ENCODE data around the gene TERB1.

TERB1 gene

DNA sequence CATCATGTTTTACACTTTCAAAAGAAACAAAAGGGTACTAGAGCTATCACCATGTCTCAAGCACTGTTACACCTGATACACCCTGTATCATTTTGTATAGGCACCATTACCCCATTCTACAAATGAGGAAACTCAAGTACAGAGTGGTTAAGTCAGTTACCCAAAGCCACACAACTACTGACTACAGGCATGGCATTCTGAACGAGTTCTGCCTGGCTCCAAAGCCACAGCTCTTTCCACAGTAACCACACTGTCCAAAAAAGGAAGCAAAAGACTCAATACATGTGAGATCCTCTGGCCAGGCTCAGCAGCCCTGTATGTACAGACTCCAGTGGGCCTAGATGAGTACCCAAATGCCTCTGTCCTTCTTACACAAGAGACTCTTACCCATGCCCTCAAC lies 54.7 kb downstream of the TERB1 start:
- no peak for DNase-seq (ENCODE audit: low read depth in 3 of 3, low spot score in 1 of 3)

DNA sequence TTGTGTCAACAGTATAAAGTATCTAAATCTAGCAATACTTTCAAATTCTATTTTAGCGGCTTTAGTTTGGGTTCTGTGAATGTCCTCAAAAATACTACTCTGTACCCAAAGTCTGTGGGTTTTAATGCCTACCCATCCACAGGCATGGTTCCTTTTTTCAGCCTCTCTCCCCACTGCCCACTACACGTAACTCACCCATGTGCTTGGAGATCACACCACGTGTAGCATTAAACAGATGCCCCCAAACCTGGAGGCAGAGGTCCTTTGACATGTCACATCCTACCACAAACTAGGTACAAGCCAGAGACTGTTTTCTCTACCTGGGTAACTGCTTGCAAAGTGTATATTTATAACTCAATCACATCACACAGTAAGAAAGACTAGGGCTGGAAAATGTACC lies 55.3 kb downstream of the TERB1 start:
- DNase-seq (ENCODE audit: low read depth in 3 of 3, low spot score in 1 of 3) = no peak

DNA sequence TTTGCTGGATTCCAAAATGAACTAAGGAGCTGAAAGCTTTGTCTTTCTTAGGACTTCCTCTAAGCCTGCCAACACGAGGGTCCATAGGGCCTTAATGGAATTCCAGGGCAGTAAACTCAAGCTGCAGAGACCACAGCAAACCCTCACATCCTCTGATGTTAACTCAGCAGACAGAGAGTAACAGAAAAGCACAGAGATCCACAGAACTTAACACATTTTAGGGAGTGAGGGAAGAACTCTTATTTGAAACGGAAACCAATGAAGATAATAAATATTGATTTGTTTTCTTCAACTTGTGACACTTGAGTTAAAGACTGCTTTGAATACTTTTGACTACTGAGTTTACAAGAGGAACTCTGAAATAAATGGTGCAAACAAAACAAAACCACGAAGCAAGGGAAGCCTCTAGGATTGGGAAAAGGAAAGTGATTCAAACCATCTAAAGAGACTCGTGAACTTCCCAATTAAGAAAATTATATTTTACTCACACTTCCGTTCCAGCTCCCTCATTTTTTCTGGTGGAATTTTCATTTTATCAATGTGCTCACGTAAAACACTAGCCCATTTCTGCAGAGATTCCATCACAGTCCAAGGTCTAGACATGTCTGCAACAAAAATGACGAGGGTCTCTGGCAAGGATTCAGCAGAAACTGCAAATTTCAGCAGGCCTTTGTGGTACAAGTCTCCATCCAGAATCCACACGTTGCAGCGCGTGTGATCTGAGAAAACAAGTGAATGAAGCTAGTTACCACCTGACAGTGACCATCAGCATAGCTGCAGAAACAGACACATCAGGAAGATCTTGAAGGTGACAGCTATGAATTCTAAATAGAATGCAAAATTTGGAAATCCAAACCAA lies 59.2 kb downstream of the TERB1 start:
- DNase-seq (ENCODE audit: low read depth in 3 of 3, low spot score in 1 of 3) = no peak

DNA sequence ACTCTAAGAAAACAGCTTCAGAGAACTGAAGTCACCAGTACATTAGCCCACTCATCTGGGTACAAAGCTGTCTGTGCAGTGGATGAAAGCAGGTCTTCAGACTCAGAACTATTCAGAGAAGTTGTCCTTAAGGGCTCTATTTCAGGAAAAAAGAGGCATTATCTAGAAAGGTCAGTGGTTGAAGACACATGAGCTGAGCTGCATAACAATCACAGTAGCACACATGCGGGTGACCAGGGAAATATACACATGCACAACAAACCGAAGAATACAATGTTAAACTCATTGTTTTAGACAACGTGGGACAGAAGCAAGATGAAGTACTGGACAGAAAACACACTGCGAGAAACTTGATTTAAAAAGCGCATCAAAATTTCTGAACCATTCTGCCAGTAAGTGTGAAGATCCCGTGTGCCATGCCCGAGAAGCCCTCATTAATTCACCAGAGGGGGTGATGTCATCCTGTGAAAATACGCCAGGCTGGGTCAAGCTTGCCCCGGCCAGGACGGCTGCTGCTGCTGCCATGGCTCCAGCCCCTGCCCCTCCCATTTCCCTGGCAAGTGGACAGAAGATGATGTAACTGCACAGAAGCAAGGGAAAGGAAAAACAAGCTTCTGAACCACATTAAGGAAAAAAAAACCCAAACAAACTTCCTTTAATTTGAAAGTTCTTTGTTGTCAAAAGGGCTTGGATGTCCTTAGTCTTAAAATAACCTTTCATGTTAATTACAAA lies 60.0 kb downstream of the TERB1 start:
- DNase-seq (ENCODE audit: low read depth in 3 of 3, low spot score in 1 of 3) = no peak

DNA sequence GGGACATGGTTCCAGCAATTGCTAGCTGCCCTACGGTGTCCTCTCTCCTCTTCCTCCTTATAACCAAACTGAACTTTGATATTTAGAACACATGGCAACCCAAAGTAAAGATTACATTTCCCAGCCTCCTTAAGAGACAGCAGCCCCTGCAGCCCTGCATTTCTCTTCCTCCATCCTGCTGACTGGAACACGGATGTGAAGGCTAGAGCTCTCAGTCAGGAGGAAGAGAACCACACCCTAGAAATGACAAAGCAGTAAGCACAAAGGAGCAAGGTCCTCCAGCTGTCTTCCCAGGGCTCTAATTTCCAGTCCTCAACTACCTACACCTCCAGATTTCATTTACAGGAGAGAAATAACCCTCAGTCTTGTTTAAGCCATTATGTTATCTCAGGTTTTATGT lies 60.9 kb downstream of the TERB1 start:
- DNase-seq (ENCODE audit: low read depth in 3 of 3, low spot score in 1 of 3) = no peak

DNA sequence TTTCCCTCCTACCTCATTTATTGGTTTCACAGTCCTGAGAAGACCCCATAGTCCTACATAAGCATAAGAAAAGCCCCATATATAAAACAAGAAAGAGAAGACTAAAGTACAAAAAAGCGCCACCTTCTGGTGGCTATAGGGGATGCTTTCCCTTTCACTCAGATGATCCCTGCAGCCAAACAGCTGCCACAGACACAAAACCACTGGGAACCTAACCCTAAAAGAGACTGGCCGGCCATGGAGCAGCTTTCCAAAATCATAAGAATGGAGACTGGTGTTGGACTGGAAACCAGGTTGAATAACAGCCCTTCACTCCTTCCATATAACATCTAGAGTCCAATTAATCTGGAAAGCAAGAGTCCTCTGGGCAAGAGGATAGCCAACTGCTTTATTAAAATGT lies 61.4 kb downstream of the TERB1 start:
- no peak for DNase-seq (ENCODE audit: low read depth in 3 of 3, low spot score in 1 of 3)

DNA sequence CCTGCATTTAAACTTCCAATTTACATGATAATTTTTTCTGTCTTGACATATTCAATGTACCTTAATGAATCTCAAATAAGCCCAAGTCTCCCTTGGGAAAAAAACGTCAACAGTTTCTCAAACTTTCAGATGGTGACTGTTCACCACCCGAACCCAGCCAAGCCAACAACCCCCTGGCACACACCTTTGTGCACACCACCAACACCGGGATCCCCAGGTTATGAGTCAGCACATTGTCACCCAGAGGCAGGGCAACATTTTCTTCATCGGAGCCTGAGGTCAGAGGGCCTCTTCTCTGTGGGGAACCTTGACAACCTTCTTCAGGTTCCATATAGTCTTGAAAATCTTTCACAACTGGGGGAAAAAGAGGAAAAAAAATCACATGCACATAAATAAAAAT lies 65.5 kb downstream of the TERB1 start:
- DNase-seq (ENCODE audit: low read depth in 3 of 3, low spot score in 1 of 3) = no peak

DNA sequence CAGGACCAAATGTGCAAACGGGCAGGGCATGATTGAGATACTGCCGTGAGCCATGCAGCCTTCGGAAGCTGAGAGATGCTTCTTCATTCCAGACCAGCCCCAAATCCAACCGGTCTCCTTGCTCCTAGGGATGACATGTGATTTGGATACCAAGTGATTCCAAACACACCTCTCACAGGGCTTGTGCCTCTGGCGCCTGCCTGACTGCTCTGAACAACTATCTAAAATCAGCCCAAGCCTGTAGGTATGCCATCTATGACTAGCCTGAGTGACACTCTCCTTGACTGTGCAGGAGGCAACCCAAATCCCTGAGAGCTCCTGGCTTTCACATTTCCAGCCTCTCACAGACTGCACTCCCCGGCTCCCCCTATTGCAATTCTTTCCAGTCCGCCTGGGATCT lies 70.3 kb downstream of the TERB1 start:
- DNase-seq (ENCODE audit: low read depth in 3 of 3, low spot score in 1 of 3) = no peak

DNA sequence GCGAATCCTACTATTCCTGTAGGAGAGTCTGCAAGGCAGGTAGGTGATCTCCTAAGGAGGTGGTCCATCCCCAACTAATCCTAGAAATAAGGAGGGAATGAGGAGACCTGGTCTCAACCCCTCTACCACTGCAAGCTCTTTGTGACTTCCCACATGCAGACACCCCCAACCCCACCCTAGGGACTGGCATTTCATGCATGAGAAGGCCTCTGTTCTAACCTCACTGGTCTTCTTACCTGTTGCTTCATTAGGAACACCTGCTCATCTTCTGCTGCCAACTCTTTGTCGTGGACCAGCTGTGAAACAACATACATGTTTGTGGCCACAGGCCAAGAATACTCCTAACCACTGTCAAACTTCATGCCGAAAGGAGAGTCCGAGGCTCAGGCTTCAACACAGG lies 72.6 kb downstream of the TERB1 start:
- no peak for DNase-seq (ENCODE audit: low read depth in 3 of 3, low spot score in 1 of 3)

DNA sequence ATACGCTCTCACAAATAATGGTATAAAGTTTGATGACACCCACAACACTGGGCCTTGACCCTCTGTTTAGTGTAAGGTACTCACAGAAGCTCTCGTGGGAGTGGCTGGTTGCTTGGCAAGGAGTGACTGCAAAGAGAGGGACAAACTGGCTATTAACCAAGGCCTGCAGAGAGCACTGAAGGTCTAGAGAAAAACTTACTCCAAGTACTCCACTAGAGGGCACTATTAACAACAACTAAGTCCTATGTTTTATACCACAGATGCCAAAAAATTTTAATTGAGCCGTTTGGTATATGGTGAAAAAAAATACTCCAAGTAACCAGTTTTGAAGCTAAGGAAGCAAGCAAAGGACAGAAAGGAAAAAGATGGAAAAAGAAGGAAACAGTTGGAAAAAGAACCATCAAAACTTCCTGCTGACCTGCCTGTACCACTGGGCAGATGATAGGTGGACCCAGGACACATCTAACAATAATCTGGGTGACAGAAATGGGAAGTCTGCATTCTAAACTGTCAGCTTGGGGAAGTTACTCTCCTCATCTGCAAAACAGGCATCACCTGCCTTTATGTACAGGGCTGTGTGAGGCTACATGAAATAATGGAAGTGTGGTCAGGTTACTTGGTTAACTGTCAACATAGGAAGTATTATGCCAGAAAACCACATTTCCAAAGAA lies 73.1 kb downstream of the TERB1 start:
- no peak for DNase-seq (ENCODE audit: low read depth in 3 of 3, low spot score in 1 of 3)

DNA sequence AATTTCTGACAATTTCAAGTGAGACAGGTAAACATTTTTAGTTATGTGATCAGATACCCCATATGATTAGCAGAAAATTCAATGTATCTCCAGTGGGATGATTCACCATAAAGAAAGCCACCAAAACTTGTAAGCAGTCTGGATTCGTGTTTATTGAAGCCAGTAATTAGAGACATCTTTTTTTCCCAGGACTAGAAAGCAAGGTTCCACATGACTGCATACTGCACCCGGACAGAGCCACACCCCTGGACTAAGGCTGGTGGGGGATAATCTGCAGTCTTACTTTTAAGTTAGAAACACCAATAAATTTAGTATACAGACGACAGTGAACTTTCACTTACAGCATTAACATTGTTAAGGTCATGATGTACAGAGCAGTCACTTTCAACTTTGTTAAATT lies 80.6 kb downstream of the TERB1 start:
- DNase-seq (ENCODE audit: low read depth in 3 of 3, low spot score in 1 of 3) = no peak

DNA sequence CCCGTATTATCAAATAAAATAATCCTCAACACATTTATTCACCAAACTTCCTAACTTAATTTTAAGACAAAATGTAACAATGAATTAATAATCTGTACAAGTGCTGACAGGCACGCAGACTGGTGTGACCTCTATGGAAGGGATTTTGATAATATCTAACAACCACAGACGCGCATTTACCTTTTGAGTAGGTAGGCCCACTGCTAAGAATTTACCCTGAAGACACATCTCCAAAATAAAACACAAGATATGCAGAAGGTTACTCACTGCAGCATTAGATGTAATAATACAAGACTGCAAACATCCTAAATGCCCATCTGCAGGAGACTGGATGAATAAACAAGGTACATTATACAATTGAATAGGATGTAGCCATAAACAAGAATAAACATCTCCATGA lies 82.1 kb downstream of the TERB1 start:
- no peak for DNase-seq (ENCODE audit: low read depth in 3 of 3, low spot score in 1 of 3)

DNA sequence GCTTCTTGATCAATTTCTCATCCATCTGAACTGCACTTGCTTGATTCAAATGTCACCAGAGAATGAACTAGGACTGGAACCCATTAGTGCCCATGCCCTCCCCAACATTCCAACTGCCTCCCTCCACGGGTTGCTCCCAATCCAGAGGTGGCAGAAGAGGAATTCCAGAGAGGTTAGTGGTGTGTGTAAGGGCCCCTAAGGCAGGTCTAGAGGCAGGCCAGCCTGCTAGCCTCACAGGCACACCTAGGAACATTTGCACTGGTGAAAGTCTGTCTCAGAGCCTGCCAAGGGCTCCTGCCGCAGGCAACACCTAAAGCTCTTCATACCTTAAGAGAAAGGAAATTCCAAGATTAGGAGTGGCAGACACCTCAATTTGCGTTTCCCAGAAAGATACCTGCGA lies 83.6 kb downstream of the TERB1 start:
- DNase-seq (ENCODE audit: low read depth in 3 of 3, low spot score in 1 of 3) = no peak

DNA sequence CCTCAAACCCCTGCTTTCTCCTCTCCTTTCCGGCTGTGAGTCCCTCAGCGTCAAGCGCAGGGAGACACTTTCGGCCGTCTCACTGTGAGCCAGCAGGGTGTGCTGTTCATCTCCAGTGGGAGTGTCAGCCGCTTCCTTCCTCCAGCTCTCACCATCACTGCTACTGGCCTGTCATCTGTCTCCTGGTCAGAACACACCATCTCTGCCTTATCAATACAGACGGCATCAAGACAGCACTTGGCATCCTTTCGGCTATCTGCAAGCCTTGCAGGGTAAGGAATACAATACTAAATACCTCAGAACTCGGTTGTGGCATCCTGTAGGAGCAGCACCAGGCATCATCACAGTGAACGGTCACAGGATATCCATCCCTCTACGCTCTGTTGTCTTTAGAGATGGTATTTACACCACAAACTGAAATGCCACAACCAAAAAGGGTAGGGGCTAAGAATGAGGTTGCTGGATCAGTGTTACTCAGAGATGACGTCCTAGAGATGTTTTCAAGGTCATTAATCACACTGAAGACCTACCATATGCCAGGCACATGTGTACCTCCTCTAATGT lies 84.2 kb downstream of the TERB1 start:
- no peak for DNase-seq (ENCODE audit: low read depth in 3 of 3, low spot score in 1 of 3)

DNA sequence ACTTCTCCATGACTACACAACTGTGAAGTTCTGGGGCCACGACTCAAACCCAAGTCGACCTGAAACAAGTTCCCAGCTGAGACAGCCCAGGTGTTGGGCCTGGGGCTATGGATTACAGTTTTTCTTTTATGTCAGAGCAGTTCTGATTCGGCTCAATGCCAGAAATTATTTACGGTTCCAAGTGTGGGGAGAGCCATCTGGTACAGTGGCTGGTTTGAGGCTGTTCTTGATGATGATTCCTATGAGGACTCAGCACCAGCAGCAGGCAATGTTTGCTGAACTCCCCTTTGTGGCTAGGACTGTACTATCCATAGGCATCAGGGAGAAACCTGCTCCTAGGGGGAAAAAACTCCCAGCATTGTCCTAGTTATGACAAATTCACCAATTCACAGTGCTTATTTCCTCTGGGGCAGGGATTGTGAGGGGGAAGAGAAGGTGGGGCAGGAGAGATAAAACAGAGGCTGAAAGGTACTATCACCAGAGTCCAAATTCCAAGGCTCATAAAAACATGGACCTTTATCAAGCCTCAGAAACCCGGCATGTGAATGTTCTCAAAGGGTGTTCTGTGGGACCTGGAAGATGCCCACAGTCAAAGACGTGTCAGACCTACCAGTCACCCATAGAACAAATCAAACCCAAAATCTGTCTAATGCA lies 86.6 kb downstream of the TERB1 start:
- no peak for DNase-seq (ENCODE audit: low read depth in 3 of 3, low spot score in 1 of 3)

DNA sequence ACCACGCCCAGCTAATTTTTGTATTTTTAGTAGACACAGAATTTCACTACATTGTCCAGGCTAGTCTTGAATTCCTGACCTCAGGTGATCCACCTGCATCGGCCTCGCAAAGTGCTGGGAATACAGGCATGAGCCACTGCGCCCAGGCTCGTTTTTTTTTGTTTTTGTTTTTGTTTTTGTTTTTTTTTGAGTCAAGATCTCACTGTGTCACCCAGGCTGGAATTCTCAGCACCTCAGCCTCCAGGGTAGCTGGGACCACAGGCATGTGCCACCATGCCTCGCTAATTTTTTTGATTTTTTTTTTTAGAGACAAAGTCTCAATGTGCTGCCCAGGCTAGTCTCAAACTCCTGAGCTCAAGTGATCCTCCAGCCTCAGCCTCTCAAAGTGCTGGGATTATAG lies 87.3 kb downstream of the TERB1 start:
- DNase-seq (ENCODE audit: low read depth in 3 of 3, low spot score in 1 of 3) = no peak

DNA sequence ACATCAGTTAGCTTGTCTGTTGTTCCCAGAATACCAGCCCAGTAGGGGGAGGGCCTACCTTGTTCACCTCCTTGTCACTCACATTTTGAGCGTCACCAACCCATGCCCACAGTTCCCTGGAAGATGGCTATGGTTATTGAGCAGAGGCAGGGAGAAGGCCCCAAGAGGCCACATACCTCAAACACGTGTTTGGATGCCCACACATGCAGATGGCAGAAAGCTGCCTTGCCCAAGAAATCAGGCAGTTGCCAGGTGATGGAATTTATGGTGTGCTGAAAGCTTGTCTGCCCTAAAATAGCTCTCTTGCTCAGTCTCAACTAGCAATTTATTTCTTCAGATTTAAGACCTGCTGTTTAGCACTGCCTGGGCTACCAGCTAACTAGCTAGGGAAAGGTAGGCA lies 88.3 kb downstream of the TERB1 start:
- DNase-seq (ENCODE audit: low read depth in 3 of 3, low spot score in 1 of 3) = no peak

DNA sequence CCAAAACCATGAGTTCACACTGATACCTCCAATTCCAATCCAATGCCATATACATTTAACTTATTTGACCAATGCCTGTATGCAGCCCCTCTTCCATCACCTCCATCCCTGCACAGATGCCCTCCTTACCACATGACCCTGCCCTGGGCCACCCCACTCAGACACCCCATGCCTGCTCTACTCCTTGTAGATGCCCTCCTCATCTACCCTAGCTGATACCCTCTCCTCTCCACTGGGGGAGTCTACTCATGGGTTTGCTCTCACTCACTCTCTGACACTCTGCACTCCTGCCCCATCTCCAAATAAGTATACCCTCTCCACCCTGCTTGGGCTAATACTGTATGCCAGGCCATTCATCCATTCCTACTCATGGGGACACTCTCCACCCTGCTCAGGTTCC lies 88.9 kb downstream of the TERB1 start:
- no peak for DNase-seq (ENCODE audit: low read depth in 3 of 3, low spot score in 1 of 3)

DNA sequence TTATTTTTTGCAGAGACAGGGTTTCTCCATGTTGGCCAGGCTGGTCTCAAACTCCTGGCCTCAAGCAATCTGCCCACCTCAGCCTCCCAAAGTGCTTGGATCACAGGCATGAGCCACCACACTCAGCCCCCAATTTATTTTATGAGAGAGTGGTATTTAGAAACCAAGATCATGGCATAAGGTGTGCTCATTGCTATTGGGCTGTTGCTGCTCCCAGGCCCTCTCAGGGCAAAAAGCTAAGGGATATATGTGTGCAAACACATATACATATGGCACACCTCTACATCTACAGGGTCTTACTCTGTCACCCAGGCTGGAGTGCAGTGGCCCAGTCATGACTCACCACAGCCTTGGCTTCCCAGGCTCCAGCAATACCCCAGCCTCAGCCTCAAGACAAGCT lies 89.8 kb downstream of the TERB1 start:
- DNase-seq (ENCODE audit: low read depth in 3 of 3, low spot score in 1 of 3) = no peak

DNA sequence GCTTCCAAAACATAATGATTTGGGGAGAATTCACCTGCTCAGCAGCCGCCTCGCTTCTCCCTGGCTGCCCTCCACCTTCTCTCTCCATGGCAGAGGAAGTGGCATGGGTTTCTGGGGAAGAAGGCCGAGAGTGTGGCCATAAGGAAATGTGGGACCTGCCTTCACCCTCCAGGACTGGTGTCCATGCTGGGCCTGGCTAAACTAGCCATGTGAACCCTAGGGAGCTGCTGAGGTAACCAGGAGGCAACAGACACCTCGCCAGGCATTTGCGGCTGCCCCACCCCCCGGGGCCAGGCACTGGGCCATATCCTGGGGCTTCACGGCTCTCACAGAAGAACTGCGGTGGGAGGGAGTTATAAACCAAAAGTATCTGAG lies 94.9 kb downstream of the TERB1 start:
- DNase-seq (ENCODE audit: low read depth in 3 of 3, low spot score in 1 of 3) = no peak

DNA sequence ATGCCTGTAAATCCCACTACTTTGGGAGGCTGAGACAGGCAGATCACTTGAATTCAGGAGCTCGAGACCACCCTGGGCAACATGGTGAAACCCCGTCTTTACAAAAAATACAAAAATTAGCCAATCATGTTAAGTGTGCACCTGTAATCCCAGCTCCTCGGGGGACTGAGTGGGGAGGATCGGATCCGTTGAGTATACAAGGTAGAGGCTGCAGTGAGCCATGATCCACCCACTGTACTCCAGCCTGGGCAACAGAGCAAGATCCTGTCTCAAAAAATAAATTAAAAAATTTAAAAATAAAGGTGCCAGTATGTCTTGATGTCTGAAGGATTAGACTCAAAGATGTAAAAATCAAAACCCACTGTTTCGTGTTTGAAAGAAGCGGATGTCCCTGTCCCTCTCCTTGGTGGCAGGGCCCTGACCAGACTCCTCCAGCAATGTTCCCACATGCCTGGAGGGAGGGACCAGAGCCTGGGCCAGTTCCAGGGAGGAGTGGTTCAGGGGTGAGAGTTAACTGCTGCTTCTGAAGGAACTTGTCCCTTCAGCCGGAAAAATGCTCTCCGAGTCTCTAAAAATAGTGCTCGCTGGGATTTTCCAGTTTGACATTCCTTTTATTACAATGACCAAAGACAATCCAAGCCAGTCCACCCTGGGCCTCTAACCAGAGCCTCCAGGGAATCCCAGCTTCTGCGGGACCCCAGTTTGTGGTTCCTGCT lies 95.4 kb downstream of the TERB1 start:
- DNase-seq (ENCODE audit: low read depth in 3 of 3, low spot score in 1 of 3) = no peak
